WERI-Rb-1 (cell line): ENCODE results near the gene BCO1.
A peak's percentile ranks its signal among the peaks of the same experiment; 100 is the strongest.

ENCODE experiments used
- DNase-seq: peaks from one replicate; pipeline ENCODE4 v3.0.0-alpha.2; 2020
- H3K27ac ChIP-seq: fragments of 250-450 bp; sonication (Bioruptor Pico); 2 replicates; pipeline ENCODE4 v1.5.1; 2020; ENCODE audit warnings: mild to moderate bottlenecking, moderate library complexity
- H3K27me3 ChIP-seq: fragments of 250-450 bp; sonication (Bioruptor Pico); 2 replicates; pipeline ENCODE4 v1.5.1; 2021; ENCODE audit warnings: mild to moderate bottlenecking, low read depth, moderate library complexity; ENCODE audit not compliant: insufficient read depth, severe bottlenecking
- H3K36me3 ChIP-seq: fragments of 250-450 bp; sonication (Bioruptor Pico); 2 replicates; pipeline ENCODE4 v1.5.1; 2020; ENCODE audit warnings: mild to moderate bottlenecking, moderate library complexity
- H3K4me3 ChIP-seq: 2 replicates; pipeline ENCODE4 v1.5.1; 2011; ENCODE audit warnings: low read depth, mild to moderate bottlenecking, control low read depth, low read length
- H3K9me3 ChIP-seq: fragments of 250-450 bp; sonication (Bioruptor Pico); 2 replicates; pipeline ENCODE4 v1.5.1; 2021; ENCODE audit warnings: mild to moderate bottlenecking, moderate library complexity; ENCODE audit not compliant: severe bottlenecking
- CTCF ChIP-seq: IDR thresholded peaks from 2 replicates; pipeline ENCODE4 v1.5.1; 2011; ENCODE audit warnings: low read depth, mild to moderate bottlenecking, control low read depth, inconsistent platforms, low read length

The BCO1 gene

GRCh38 chr16:81310045-81310644, 71.7 kb downstream of the BCO1 start:
- no peak for TF ChIP-seq CTCF
- Histone ChIP-seq H3K36me3 (no peaks in the 10 kb centered on the region), H3K9me3 (no peaks in the 10 kb centered on the region), H3K4me3 (no peak overlapping the region), H3K27me3 (no peaks in the 10 kb centered on the region), H3K27ac (no peak overlapping the region)
- no peak for DNase-seq

- no peak for TF ChIP-seq CTCF
- no peak overlapping the region for H3K27ac ChIP-seq
- no peaks in the 10 kb centered on the region for H3K36me3 ChIP-seq
- no peak overlapping the region for H3K4me3 ChIP-seq
- H3K27me3 ChIP-seq, result no peaks in the 10 kb centered on the region
- no peak for DNase-seq
- no peaks in the 10 kb centered on the region for H3K9me3 ChIP-seq
Observed at GRCh38 chr16:81311762-81312161, 73.3 kb downstream of the BCO1 start.

GRCh38 chr16:81313701-81314602, 75.5 kb downstream of the BCO1 start:
- Histone ChIP-seq H3K36me3 (no peaks in the 10 kb centered on the region), H3K27ac (peak overlapping the region; percentile 29), H3K9me3 (no peaks in the 10 kb centered on the region), H3K4me3 (peak overlapping the region; percentile 60), H3K27me3 (no peaks in the 10 kb centered on the region)
- TF ChIP-seq CTCF, result no peak
- DNase-seq, result no peak

GRCh38 chr16:81314603-81315270, 76.2 kb downstream of the BCO1 start, which contains the start of gene GAN:
Gene GAN, plus strand, starts transcription at chr16:81314962. Its CDS starts 152 bp downstream, at chr16:81315114.
- peak; percentile 89 for DNase-seq
- no peak for TF ChIP-seq CTCF
- no peaks in the 10 kb centered on the region for H3K36me3 ChIP-seq
- H3K27ac ChIP-seq, result peak within 1 kb of the TSS; percentile 75
- no peaks in the 10 kb centered on the region for H3K27me3 ChIP-seq
- H3K4me3 ChIP-seq, result peak within 1 kb of the TSS; percentile 60
- no peaks in the 10 kb centered on the region for H3K9me3 ChIP-seq

DNA sequence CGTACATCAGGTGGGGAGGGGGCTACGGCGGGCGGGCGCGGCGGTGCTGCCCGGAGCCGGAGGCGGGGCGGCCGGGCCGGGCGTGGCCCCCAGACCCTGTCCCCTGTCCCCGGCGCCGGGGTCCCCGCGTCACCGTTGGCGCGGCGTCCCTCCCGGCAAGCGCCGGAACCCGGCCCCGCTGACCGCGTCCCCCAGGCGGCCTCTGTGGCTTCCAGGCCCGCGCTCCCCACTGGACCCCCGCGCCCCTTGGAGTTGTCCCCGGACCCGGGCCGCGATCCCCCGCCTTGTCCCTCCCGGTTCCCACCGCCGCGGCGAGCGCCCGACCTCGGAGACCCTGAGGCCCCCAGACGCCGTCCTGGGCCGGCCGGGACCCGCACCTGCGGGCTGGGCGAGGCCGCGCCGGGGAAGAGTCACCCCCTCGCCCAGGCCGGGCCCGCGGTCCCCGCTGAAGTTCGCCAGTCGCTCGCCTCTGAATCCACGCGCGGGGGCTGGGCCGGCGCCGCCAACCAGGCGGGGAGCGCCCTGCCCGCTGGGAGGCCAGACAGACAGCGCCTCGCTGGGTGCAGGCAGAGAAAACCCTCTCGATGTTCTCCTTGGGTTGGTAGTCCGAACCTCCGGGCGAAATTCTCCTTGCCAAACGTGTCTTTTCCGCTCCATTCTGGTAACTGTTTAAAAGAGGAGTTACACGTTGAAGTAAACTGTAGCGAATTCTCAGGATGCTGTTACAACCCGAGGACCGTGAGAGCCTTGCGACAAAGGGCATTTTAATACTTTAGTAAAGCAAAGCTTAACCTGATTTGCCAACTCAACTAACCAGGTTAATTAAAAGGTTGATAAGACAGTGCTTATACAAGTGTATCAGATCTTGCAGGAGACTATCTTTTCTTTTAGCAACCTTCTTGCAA, 77.0 kb downstream of the BCO1 start:
- no peaks in the 10 kb centered on the region for H3K36me3 ChIP-seq
- H3K4me3 ChIP-seq, result peak overlapping the region; percentile 60
- H3K27ac ChIP-seq, result no peak overlapping the region
- H3K27me3 ChIP-seq, result no peaks in the 10 kb centered on the region
- H3K9me3 ChIP-seq, result no peaks in the 10 kb centered on the region
- TF ChIP-seq CTCF, result 0 out of 2 replicates have a peak, but pooled peaks have one; percentile 2
- DNase-seq, result peak; percentile 15
